ENCODE results near the gene KCNK1.

KCNK1 gene

GRCh38 chr1:233613252-233614172, at the start of gene KCNK1:
TSS of gene KCNK1 (plus strand) at chr1:233614106. CDS start at chr1:233614172, 66 bp downstream.
- H3K27ac ChIP-seq, result peak within 1 kb of the TSS; percentile 83
- no peak for TF ChIP-seq ZFX (IDR thresholded peaks at IDR 0.05; ENCODE audit: borderline replicate concordance)
- no peak for TF ChIP-seq CTCF (IDR thresholded peaks at IDR 0.05)

- TF ChIP-seq ZFX (IDR thresholded peaks at IDR 0.05; ENCODE audit: borderline replicate concordance) (no peak), CTCF (IDR thresholded peaks at IDR 0.05) (no peak)
- H3K27ac ChIP-seq, result no peak overlapping the region
Observed at GRCh38 chr1:233565313-233565712, 48.6 kb upstream of the KCNK1 start.

- TF ChIP-seq CTCF (IDR thresholded peaks at IDR 0.05) (no peak), ZFX (IDR thresholded peaks at IDR 0.05; ENCODE audit: borderline replicate concordance) (no peak)
Observed at GRCh38 chr1:233566886-233567285, 47.0 kb upstream of the KCNK1 start.

GRCh38 chr1:233569636-233570035, 44.3 kb upstream of the KCNK1 start:
- no peak overlapping the region for H3K27ac ChIP-seq
- TF ChIP-seq ZFX (IDR thresholded peaks at IDR 0.05; ENCODE audit: borderline replicate concordance) (no peak), CTCF (IDR thresholded peaks at IDR 0.05) (no peak)

More at GRCh38 chr1:233566886-233567285, 47.0 kb upstream of the KCNK1 start:
- H3K27ac ChIP-seq, result no peak overlapping the region

GRCh38 chr1:233570216-233570615, 43.7 kb upstream of the KCNK1 start:
- H3K27ac ChIP-seq, result no peak overlapping the region
- TF ChIP-seq CTCF (IDR thresholded peaks at IDR 0.05) (no peak), ZFX (IDR thresholded peaks at IDR 0.05; ENCODE audit: borderline replicate concordance) (no peak)

- TF ChIP-seq CTCF (IDR thresholded peaks at IDR 0.05) (no peak), ZFX (IDR thresholded peaks at IDR 0.05; ENCODE audit: borderline replicate concordance) (no peak)
- no peak overlapping the region for H3K27ac ChIP-seq
Observed at GRCh38 chr1:233570706-233571105, 43.2 kb upstream of the KCNK1 start.

- TF ChIP-seq CTCF (IDR thresholded peaks at IDR 0.05) (no peak), ZFX (IDR thresholded peaks at IDR 0.05; ENCODE audit: borderline replicate concordance) (no peak)
- H3K27ac ChIP-seq, result no peak overlapping the region
Observed at GRCh38 chr1:233572896-233573295, 41.0 kb upstream of the KCNK1 start.
